HPDE6-E6E7 (cell line): Measurements from ENCODE around the gene ATP11A.

Experiments
- DNase-seq: peaks from one replicate; pipeline ENCODE4 v3.0.0; 2011; ENCODE audit warnings: missing footprints; ENCODE audit errors: extremely low spot score

The ATP11A gene

DNA sequence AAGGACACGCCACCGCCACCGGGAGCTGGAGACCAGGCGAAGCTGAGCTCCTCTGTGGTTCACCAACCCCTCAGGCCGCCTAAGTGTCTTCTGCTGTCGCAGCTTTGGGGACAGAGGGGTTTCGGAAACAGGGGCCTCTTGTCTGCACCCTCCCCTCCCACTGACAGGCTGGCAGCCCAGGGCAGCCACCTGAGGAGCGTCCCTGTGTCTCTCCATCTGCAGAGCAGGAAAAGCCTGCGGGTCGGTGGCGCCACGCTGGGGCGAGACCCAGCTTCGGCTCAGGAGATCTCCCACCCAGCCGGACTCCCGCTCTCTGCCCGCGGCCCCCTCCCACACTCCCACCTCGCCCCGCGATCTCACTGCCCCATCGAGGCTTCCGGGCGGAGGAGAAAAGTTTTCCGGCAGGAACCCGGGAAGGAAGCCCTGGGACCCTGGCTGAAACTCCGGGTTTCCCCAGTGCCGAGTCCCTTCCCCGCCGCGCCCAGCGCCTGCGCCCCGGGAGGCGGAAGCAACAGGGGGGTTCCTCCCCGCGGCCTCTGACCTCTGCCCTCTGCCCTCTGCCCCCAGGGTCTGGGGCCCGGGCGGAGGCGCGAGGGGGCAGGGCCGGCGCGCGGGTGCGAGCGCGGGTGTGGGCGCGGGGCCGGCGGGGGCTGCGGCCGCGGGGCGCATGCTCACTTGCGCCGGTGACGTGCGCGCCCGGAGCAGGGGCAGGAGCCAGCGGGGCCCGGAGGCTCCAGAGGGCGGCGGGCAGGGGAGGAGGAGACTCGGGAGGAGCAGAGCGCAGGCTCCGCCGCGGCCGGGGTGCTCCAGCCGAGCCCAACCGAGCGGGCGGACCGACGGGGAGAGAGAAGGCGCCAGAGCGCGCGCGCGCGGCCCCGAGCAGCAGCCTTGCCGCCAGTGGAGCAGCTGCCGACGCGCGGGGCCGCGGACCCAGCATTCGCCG lies at the start of gene ATP11A:
ATP11A (plus strand) TSS at position 736 of the 943 bp plus-strand sequence. CDS start 379 bp downstream, outside the sequence.
- DNase-seq = peak; percentile 93

GRCh38 chr13:112641456-112642089 lies 48.3 kb upstream of the ATP11A start:
- no peak for DNase-seq

- no peak for DNase-seq
Measured at GRCh38 chr13:112642090-112642460, 47.8 kb upstream of the ATP11A start.

GRCh38 chr13:112643759-112644459 lies 45.9 kb upstream of the ATP11A start:
- no peak for DNase-seq

DNA sequence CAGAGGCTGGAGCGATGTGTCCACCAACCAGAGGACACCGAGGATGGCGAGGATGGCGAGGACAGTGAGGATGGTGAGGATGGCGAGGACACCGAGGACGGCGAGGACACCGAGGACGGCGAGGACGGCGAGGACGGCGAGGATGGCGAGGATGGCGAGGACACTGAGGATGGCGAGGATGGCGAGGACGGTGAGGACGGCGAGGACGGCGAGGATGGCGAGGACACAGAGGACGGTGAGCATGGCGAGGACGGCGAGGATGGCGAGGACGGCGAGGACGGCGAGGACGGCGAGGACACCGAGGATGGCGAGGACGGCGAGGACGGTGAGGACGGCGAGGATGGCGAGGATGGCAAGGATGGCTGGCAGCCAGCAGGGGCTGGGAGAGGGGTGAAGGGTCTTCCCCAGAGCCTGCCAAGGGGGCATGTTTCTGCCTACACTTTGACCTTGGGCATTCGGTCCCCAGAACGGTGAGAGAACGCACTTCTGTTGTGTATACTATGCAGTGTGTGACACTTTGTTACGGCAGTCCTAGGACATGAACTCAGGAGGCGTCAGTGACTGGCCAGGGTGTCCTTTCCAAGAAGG lies 44.4 kb upstream of the ATP11A start:
- DNase-seq = no peak

- DNase-seq = no peak
Measured at GRCh38 chr13:112647256-112647655, 42.6 kb upstream of the ATP11A start.

DNA sequence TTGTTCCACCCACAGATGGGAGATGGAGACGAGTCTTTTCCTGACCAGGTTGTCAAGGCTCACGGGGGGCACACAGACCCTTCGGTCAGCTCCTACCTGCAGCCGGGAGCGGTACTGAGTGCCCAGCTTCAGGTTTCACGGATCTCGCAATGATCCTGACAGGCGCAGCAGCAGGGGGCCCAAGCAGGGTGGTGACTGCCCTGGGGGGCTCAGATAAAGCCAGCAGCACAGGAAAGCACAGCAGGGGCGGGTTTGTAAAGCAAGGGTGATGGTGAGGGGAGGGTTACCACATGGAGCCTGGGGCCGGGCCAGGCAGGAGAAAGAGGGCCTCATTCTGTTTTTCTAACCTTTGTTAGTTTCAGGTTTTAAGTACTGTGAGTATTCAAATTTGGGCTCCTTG lies 41.7 kb upstream of the ATP11A start:
- no peak for DNase-seq

DNA sequence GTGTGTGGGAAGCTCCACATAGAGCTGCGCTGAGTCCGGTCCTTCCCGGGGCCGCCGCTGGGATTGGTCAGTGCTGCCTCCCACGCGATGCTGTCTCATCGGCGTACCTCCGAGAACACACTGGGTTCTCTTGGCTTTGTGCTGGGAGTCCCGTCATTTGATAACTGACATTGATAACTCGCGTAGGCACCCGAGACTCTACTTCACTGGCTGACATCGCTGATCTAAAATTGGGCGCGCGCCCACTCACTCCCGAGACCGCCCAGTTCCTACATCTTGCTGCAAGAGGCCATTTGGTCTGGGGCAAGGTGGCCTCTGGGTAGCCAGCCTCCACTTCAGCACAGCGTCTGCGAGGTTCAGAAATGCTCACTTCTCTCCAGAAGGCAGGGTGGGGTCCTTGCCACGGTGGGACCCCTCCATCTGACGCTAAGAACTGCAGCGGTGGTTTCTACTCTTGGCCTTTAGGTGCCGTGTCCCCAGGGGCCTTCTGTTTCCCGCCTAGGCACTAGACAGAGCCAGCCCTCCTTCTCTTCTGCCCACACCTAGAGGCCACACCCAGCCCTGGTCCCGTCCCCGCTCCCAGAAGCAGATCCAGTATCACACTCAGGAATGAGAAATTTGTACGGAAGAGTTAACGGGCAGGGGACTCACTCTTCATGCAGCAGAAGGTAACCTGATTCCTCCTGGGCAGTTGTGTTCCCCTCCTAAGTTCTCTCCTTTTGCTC lies 40.7 kb upstream of the ATP11A start:
- DNase-seq = no peak

DNA sequence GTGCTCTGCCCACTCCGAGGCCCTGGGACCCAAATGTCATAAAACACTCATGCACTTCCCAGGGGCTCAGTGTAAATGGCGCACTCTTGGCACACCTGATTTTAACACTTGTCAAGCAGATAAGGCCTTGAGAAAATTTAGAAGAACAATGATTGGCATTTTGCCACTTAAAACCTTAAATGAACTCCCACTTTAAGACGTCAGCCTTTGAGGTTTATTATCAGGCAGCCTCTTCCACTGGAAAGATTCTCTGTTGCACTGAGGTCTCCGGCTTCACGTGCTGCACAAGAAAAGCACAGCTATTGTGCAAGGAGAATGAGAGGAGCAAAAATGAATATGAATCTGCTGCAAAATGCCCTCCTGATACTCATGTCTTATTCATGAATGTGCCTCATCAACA lies 38.5 kb upstream of the ATP11A start:
- no peak for DNase-seq

GRCh38 chr13:112651750-112652511 lies 37.9 kb upstream of the ATP11A start:
- no peak for DNase-seq

DNA sequence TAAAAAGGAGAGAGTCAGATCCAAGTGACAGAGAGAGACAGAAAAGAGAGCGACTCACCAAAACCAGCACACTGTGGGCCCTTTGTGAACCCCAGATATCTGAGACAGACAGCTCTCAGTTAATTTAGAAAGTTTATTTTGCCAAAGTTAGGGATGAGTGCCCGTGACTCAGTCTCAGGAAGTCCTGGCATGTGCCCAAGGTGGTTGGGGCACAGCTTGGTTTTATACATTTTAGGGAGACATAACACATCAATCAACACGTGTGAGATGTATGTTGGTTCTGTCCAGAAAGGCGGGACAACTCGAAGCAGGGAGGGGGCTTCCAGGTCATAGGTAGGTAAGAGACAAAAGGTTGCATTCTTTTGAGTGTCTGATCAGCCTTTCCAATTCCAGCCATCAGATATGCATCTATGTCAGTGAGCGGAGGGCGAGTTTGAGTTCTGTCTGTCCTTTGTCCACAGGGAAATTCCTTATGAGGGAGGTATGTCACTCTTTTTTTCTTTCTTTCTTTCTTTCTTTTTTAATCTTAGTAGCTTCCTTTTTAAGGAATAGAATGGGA lies 37.2 kb upstream of the ATP11A start:
- no peak for DNase-seq

GRCh38 chr13:112653071-112653470 lies 36.8 kb upstream of the ATP11A start:
- no peak for DNase-seq

GRCh38 chr13:112655913-112656312 lies 33.9 kb upstream of the ATP11A start:
- DNase-seq = no peak

- DNase-seq = peak; percentile 83
Measured at GRCh38 chr13:112657850-112658445, 31.9 kb upstream of the ATP11A start.

DNA sequence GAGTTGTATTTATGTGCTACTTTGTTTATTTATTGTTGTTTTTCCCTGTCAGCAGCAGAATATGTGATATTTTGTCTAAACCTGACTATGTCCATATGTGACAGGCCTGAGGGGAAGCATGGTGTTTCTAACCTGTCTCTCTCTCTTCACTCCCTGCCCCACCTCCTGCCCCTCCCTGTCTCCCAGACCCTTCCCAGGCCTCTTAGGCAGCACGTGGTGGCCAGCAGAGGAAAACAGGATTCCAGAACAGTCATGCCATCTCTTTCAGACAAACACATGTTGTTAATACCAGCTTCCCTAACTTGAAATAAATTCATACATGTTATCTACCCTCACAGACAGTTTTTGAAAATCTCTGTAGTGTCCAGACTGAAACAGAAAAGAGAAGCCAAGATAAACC lies 31.0 kb upstream of the ATP11A start:
- no peak for DNase-seq

DNA sequence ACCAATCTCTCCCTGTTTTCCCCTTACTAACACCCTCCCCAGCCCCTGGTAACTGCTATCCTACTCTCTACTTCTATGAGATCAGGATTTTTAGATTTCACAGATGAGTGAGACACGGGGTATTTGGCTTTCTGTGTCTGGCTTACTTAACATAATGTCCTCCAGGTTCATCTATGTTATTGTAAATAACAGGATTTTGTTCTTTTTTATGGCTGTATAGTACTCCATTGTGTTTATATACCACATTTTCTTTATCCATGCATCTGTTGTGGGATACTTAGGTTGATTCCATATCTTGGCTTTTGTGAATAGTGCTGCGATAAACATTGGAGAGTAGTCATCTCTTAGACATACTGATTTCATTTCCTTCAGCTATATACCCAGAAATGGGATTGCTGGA lies 28.5 kb upstream of the ATP11A start:
- no peak for DNase-seq

DNA sequence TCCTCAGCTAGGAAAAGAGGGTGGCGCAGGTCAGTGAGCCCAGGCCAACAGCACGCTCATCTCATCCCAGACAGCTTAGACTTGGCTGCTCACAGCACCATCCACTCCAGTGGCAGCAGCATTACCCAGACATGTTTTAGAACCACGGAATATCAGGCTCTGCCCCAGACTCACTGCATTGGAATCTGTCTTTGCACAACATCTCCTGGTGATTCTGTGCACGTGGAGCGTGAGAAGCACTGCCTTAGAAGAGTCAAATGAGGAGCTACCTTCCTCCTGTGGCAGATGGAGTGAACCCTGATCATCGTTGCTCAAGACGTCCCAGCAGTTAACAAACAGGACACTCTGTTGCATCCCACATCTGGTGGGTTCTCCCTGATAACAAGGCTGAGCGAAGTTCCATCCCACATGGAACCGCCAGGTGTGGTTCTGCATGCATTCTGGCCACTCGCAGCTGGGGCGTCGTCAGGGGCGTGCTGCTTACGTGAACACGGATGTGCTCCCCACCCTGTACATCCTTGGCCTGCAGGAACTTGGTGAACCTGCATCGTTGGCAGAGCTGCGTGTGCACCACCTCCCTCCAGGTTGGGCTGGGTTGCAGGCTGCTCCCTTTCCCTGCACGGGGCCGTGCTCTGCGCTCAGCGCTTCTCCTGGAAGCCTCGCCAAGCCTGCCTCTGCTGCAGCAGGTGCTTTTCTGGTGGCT lies 25.2 kb upstream of the ATP11A start:
- DNase-seq = no peak

GRCh38 chr13:112668924-112669323 lies 20.9 kb upstream of the ATP11A start:
- DNase-seq = no peak

GRCh38 chr13:112669881-112670499 lies 19.8 kb upstream of the ATP11A start:
- DNase-seq = no peak
